Esophagus muscularis mucosa (tissue), 4 donors: ENCODE measurements around the gene SH3RF2.

Source experiments
- CTCF ChIP-seq, 3 experiments: fragments of 200-600 bp in 2 of 3; fragments of 450-650 bp in 1 of 3; sonication (generic) in 2 of 3; IDR thresholded peaks; one replicate each; pipeline ENCODE4 v1.5.1; 2017 to 2019; ENCODE audit warnings: antibody characterized with exemption in 3 of 3, mild to moderate bottlenecking in 2 of 3, moderate library complexity in 1 of 3
- EP300 ChIP-seq: sonication (generic); formaldehyde crosslinking; IDR thresholded peaks from one replicate; pipeline ENCODE4 v1.6.1; 2017; ENCODE audit warnings: antibody characterized with exemption
- POLR2A ChIP-seq: fragments of 450-650 bp; IDR thresholded peaks from one replicate; pipeline ENCODE4 v1.6.1; 2017; ENCODE audit warnings: antibody characterized with exemption, moderate library complexity, mild to moderate bottlenecking, low read depth
- POLR2AphosphoS5 ChIP-seq, 2 donors: sonication (generic); formaldehyde crosslinking; IDR thresholded peaks; one replicate each; pipeline ENCODE4 v1.6.1; 2017; ENCODE audit warnings: antibody characterized with exemption in 2 of 2

- TF ChIP-seq CTCF (IDR thresholded peaks at IDR 0.05), result no peak
- no peak for TF ChIP-seq POLR2A
- no peak for TF ChIP-seq POLR2AphosphoS5 (IDR thresholded peaks at IDR 0.05)
- TF ChIP-seq EP300, result no peak
Measured at GRCh38 chr5:146039420-146039819, 103.0 kb downstream of the SH3RF2 start.
